Caco-2 (cell line): ENCODE data around the gene NTNG2. TPM values are rescaled to one million over a fixed set of nuclear protein-coding genes. Genes with fewer than 3 reads are reported as not detected.

Source experiments
- BruUV-seq: library from RNA; stranded (reverse); fragments of 400-500 nt; replicated peaks from 2 replicates; lab custom pipeline; 2021; lab: Mats Ljungman, UMichigan
- CTCF ChIA-PET: fragments of 300-600 bp; sonication (Branson Sonifier 250); formaldehyde crosslinking; loops from one replicate; lab custom pipeline; 2022; ENCODE audit warnings: antibody characterized with exemption; lab: Charles Lee
- POLR2A ChIA-PET: fragments of 300-600 bp; sonication (Branson Sonifier 250); formaldehyde crosslinking; loops from one replicate; lab custom pipeline; 2022; ENCODE audit warnings: antibody characterized with exemption; lab: Charles Lee
- DNase-seq, 2 experiments: peaks; one replicate each; pipeline versions ENCODE4 v3.0.0 to v3.0.0-alpha.2; 2020 to 2022
- H3K27me3 ChIP-seq: replicated peaks from 2 replicates; pipeline ENCODE4 v1.6.0; 2011; ENCODE audit warnings: low read length; ENCODE audit not compliant: control insufficient read depth, insufficient read depth
- H3K36me3 ChIP-seq: 2 replicates; pipeline ENCODE4 v1.5.1; 2011; ENCODE audit warnings: low read length; ENCODE audit not compliant: control insufficient read depth, insufficient read depth
- H3K4me1 ChIP-seq: fragments of 250-450 bp; sonication (Bioruptor Pico); 2 replicates; pipeline ENCODE4 v1.5.1; 2020; ENCODE audit warnings: mild to moderate bottlenecking
- H3K4me3 ChIP-seq: 2 replicates; pipeline ENCODE4 v1.5.1; 2011; ENCODE audit warnings: low read depth, mild to moderate bottlenecking, control low read depth, low read length
- H3K9me3 ChIP-seq: fragments of 250-450 bp; sonication (Bioruptor Pico); 2 replicates; pipeline ENCODE4 v1.5.1; 2020; ENCODE audit warnings: mild to moderate bottlenecking, moderate library complexity
- H3K27ac Mint-ChIP-seq: one replicate; pipeline ENCODE4 v1.8.0; 2022; ENCODE audit warnings: mixed read lengths; ENCODE audit not compliant: unreplicated experiment
- H3K27me3 Mint-ChIP-seq: one replicate; pipeline ENCODE4 v1.8.0; 2022; ENCODE audit warnings: mixed read lengths; ENCODE audit not compliant: insufficient read depth, unreplicated experiment
- H3K36me3 Mint-ChIP-seq: one replicate; pipeline ENCODE4 v1.8.0; 2022; ENCODE audit warnings: mild to moderate bottlenecking, mixed read lengths; ENCODE audit not compliant: insufficient read depth, unreplicated experiment
- H3K4me1 Mint-ChIP-seq: one replicate; pipeline ENCODE4 v1.8.0; 2022; ENCODE audit warnings: low read depth, mixed read lengths; ENCODE audit not compliant: unreplicated experiment
- H3K4me3 Mint-ChIP-seq: one replicate; pipeline ENCODE4 v1.8.0; 2022; ENCODE audit warnings: mild to moderate bottlenecking, moderate library complexity, mixed read lengths; ENCODE audit not compliant: unreplicated experiment
- H3K9me3 Mint-ChIP-seq: one replicate; pipeline ENCODE4 v1.8.0; 2022; ENCODE audit warnings: mixed read lengths; ENCODE audit not compliant: unreplicated experiment
- CTCF ChIP-seq, 2 experiments: fragments of 200-600 bp in 1 of 2; IDR thresholded peaks; 1 replicate in 1 of 2; 2 replicates in 1 of 2; pipeline versions ENCODE4 v1.5.1 to v1.8.0; 2011 to 2022; ENCODE audit warnings: antibody characterized with exemption in 1 of 2, control low read depth in 1 of 2, inconsistent platforms in 1 of 2, low read depth in 1 of 2, low read length in 1 of 2, mild to moderate bottlenecking in 1 of 2, moderate library complexity in 1 of 2; ENCODE audit not compliant: insufficient read depth in 1 of 2, severe bottlenecking in 1 of 2, unreplicated experiment in 1 of 2
- intact Hi-C: fragments of 100-400 bp; cut with micrococcal nuclease; formaldehyde crosslinking; loops from one replicate; pipeline ENCODE4 v1.10.0; 2022; ENCODE audit not compliant: unreplicated experiment
- total RNA-seq: library from RNA; stranded (reverse); gene quantifications from 2 replicates; pipeline ENCODE4 v1.2.3, GENCODE V29; 2022

The NTNG2 gene
- total RNA-seq, 1 experiment from 2014 or later, result not detected

GRCh38 chr9:132175431-132175830 is 13.6 kb downstream of the NTNG2 start:
- Mint-ChIP-seq H3K27ac (no peak overlapping the region), H3K4me3 (no peak overlapping the region), H3K9me3 (no peaks in the 10 kb centered on the region), H3K27me3 (peaks cover 12% of the 10 kb centered on the region), H3K4me1 (no peaks in the 10 kb centered on the region), H3K36me3 (peaks cover 4% of the 10 kb centered on the region)
- H3K27me3 ChIP-seq, result no peaks in the 10 kb centered on the region
- TF ChIP-seq CTCF (IDR thresholded peaks at IDR 0.05; ENCODE audit: insufficient read depth in 1 of 2, low read depth in 1 of 2, low read length in 1 of 2, severe bottlenecking in 1 of 2, unreplicated experiment in 1 of 2), result no peak
- intact Hi-C loops, result no loop called here
- H3K9me3 ChIP-seq, result no peaks in the 10 kb centered on the region
- no TSS peak for BruUV-seq
- no peak overlapping the region for H3K4me3 ChIP-seq
- H3K36me3 ChIP-seq, result no peaks in the 10 kb centered on the region
- CTCF ChIA-PET, result no interaction called here
- no peaks in the 10 kb centered on the region for H3K4me1 ChIP-seq
- DNase-seq, result no peak
- POLR2A ChIA-PET, result no interaction called here

GRCh38 chr9:132176338-132176737 is 14.5 kb downstream of the NTNG2 start:
- Mint-ChIP-seq H3K9me3 (no peaks in the 10 kb centered on the region), H3K27me3 (peaks cover 10% of the 10 kb centered on the region), H3K4me3 (no peak overlapping the region), H3K4me1 (no peaks in the 10 kb centered on the region), H3K27ac (no peak overlapping the region), H3K36me3 (peaks cover 4% of the 10 kb centered on the region)
- no peaks in the 10 kb centered on the region for H3K4me1 ChIP-seq
- ChIA-PET CTCF (no interaction called here), POLR2A (no interaction called here)
- BruUV-seq, result no TSS peak
- H3K9me3 ChIP-seq, result no peaks in the 10 kb centered on the region
- no peaks in the 10 kb centered on the region for H3K36me3 ChIP-seq
- intact Hi-C loops, result no loop called here
- no peaks in the 10 kb centered on the region for H3K27me3 ChIP-seq
- H3K4me3 ChIP-seq, result no peak overlapping the region
- DNase-seq, result no peak
- TF ChIP-seq CTCF (IDR thresholded peaks at IDR 0.05; ENCODE audit: insufficient read depth in 1 of 2, low read depth in 1 of 2, low read length in 1 of 2, severe bottlenecking in 1 of 2, unreplicated experiment in 1 of 2), result no peak

GRCh38 chr9:132181796-132182313 is 20.0 kb downstream of the NTNG2 start:
- H3K36me3 ChIP-seq, result no peaks in the 10 kb centered on the region
- H3K4me1 ChIP-seq, result no peaks in the 10 kb centered on the region
- CTCF ChIA-PET, result interaction anchor here (0.7 kb wide), 1 partner anchor 37 kb away, joined by 5 read pairs; no protein-coding TSS in a partner anchor
- no peak for TF ChIP-seq CTCF (IDR thresholded peaks at IDR 0.05; ENCODE audit: insufficient read depth in 1 of 2, low read depth in 1 of 2, low read length in 1 of 2, severe bottlenecking in 1 of 2, unreplicated experiment in 1 of 2)
- BruUV-seq, result no TSS peak
- intact Hi-C loops, result no loop called here
- no peak for DNase-seq
- no peaks in the 10 kb centered on the region for H3K9me3 ChIP-seq
- H3K4me3 ChIP-seq, result no peak overlapping the region
- H3K27me3 ChIP-seq, result no peaks in the 10 kb centered on the region
- peaks cover 7% of the 10 kb centered on the region for H3K27me3 Mint-ChIP-seq
- no peak overlapping the region for H3K27ac Mint-ChIP-seq
- H3K9me3 Mint-ChIP-seq, result no peaks in the 10 kb centered on the region
- H3K36me3 Mint-ChIP-seq, result no peaks in the 10 kb centered on the region
- POLR2A ChIA-PET, result interaction anchor here (0.6 kb wide), 1 partner anchor 651 kb away, joined by 5 read pairs; the partner anchor contains the start of gene UCK1
- H3K4me3 Mint-ChIP-seq, result no peak overlapping the region
- no peaks in the 10 kb centered on the region for H3K4me1 Mint-ChIP-seq
